ENCODE results near the gene LRPAP1. TPM values are rescaled to one million over a fixed set of nuclear protein-coding genes. Genes with fewer than 3 reads are reported as not detected.

The LRPAP1 gene
- total and polyA plus RNA-seq, 10 donors = 28.1 to 131 (median 112) TPM

- intact Hi-C loops (cut with DNase I; ENCODE audit: low total_unique reads) = no loop called here
- H3K36me3 ChIP-seq = no peaks in the 10 kb centered on the region
- no peak for TF ChIP-seq CTCF (IDR thresholded peaks at IDR 0.05 in 8 of 11, conservative IDR thresholded peaks at IDR 0.05 in 3 of 11)
- TF ChIP-seq POLR2AphosphoS5 (IDR thresholded peaks at IDR 0.05) = no peak
- no peak for TF ChIP-seq POLR2A (IDR thresholded peaks at IDR 0.05)
- H3K27me3 ChIP-seq (replicated peaks in 1 of 7) = peaks cover 0 to 68% (median 29%) of the 10 kb centered on the region in 7 donors
- peak; percentile 66 for DNase-seq
- no peak overlapping the region for H3K4me3 ChIP-seq
- no peaks in the 10 kb centered on the region for H3K9me3 ChIP-seq
- peaks cover 0 to 16% (median 10%) of the 10 kb centered on the region in 6 donors for H3K4me1 ChIP-seq
- WGBS, 5 donors = 70 to 86% (median 74%) methylated on average over 20 to 41 of the region's 41 CpGs
- no peak overlapping the region for H3K27ac ChIP-seq
These were observed 66.2 kb downstream of the LRPAP1 start for GRCh38 chr4:3465698-3466671.

DNA sequence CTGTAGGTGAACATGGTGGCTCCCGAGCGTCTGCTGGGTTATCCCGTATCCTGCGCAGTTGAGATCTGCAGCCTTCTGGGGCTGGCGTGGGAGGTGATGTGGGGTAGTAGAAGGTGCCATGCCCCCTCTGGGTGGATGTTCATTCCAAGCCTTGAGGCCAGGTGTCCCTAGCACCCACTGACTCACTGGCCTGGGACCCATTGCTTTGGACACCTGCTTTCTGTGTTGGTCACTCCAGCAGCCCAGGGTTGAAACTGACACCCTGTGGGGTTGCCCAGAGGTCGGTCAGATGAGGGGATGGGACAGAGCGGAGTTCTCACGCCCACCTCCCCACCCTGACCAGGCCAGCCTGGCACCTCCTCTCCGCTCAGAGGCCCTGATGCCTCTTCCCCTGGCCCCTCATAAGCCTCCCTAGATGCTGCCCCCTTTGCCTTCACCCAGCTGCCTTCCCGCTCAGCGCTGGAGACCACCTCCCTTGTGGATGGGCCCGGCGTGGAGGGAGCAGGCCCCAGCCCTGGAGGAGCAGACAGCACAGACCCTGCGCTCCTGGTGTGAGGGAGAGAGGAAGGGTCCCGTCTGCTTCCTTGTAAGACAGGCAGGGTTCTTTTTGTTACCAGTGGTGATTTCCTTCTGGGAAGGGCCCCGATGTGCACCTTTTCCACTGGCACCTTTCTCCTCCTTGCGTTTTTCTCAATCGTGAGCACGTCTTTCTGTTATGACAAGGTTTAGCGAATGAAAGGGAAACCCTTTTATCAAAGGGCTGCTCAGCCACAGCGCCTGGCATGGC is 67.1 kb downstream of the LRPAP1 start:
- DNase-seq = no peak
- no peak overlapping the region for H3K27ac ChIP-seq
- peaks cover 0 to 16% (median 10%) of the 10 kb centered on the region in 6 donors for H3K4me1 ChIP-seq
- intact Hi-C loops (cut with DNase I; ENCODE audit: low total_unique reads) = no loop called here
- no peak overlapping the region for H3K4me3 ChIP-seq
- peaks cover 0 to 69% (median 29%) of the 10 kb centered on the region in 7 donors for H3K27me3 ChIP-seq (replicated peaks in 1 of 7)
- no peaks in the 10 kb centered on the region for H3K36me3 ChIP-seq
- TF ChIP-seq POLR2AphosphoS5 (IDR thresholded peaks at IDR 0.05) (no peak), POLR2A (IDR thresholded peaks at IDR 0.05) (no peak), CTCF (IDR thresholded peaks at IDR 0.05 in 8 of 11, conservative IDR thresholded peaks at IDR 0.05 in 3 of 11) (no peak)
- WGBS, 5 donors = 85 to 95% (median 93%) methylated on average over 16 to 21 of the region's 21 CpGs
- peaks cover 0 to 4% (median 0%) of the 10 kb centered on the region in 8 donors for H3K9me3 ChIP-seq

- WGBS, 5 donors = 86 to 91% (median 87%) methylated on average over 7 to 15 of the region's 15 CpGs
- no peaks in the 10 kb centered on the region for H3K36me3 ChIP-seq
- H3K4me1 ChIP-seq = peaks cover 0 to 16% (median 10%) of the 10 kb centered on the region in 6 donors
- DNase-seq = no peak
- H3K27me3 ChIP-seq (replicated peaks in 1 of 7) = peaks cover 0 to 65% (median 29%) of the 10 kb centered on the region in 7 donors
- no peak overlapping the region for H3K27ac ChIP-seq
- H3K9me3 ChIP-seq = peaks cover 0 to 4% (median 0%) of the 10 kb centered on the region in 8 donors
- no peak overlapping the region for H3K4me3 ChIP-seq
- intact Hi-C loops (cut with DNase I; ENCODE audit: low total_unique reads) = no loop called here
- no peak for TF ChIP-seq CTCF (IDR thresholded peaks at IDR 0.05 in 8 of 11, conservative IDR thresholded peaks at IDR 0.05 in 3 of 11)
- TF ChIP-seq POLR2A (IDR thresholded peaks at IDR 0.05) = no peak
- TF ChIP-seq POLR2AphosphoS5 (IDR thresholded peaks at IDR 0.05) = no peak
These were observed 67.8 kb downstream of the LRPAP1 start for GRCh38 chr4:3464349-3464905.

Data from spleen (tissue), 11 donors.